K562 (cell line): ENCODE data around the gene FOXF2. TPM values are rescaled to one million over a fixed set of nuclear protein-coding genes. Genes with fewer than 3 reads are reported as not detected.

ENCODE experiments used
- ATAC-seq: fragments of 200-7000 bp; cut with Tn5 transposase; 3 replicates; pipeline ENCODE4 v1.9.1; 2020; ENCODE audit warnings: moderate library complexity
- Bru-seq: library from RNA; stranded (reverse); fragments of 400-500 nt; gene quantifications from one replicate; lab custom pipeline; 2021; lab: Mats Ljungman, UMichigan
- BruChase-seq, 2 experiments: library from RNA; stranded (reverse); fragments of 400-500 nt; gene quantifications; one replicate each; lab custom pipeline; 2021; lab: Mats Ljungman, UMichigan
- BruUV-seq: library from RNA; stranded (reverse); fragments of 400-500 nt; replicated peaks from 2 replicates; lab custom pipeline; 2021; lab: Mats Ljungman, UMichigan
- CTCF ChIA-PET: fragments of 300-600 bp; formaldehyde crosslinking; extraction: SDS; loops from one replicate; lab custom pipeline; 2021; ENCODE audit warnings: low intra/inter-chr PET ratio; lab: Yijun Ruan, JAX
- POLR2A ChIA-PET: fragments of 300-600, 350-650 bp; sonication (Branson Sonifier 250); formaldehyde crosslinking; extraction: SDS; loops from one replicate; lab custom pipeline; 2021; ENCODE audit warnings: antibody characterized with exemption, inconsistent platforms; lab: Yijun Ruan, JAX
- DNase-seq, 4 experiments: peaks; one replicate each; pipeline versions ENCODE4 v3.0.0 to v3.0.0-alpha.2; 2011 to 2018; ENCODE audit warnings: low spot score in 3 of 4, mixed read lengths in 3 of 4; ENCODE audit errors: extremely low read depth in 1 of 4
- FAIRE-seq: peaks from 2 replicates; lab custom pipeline; 2011; peaks lifted over from hg19 to GRCh38; lab: Jason Lieb, UNC
- H2AFZ ChIP-seq: 2 replicates; pipeline ENCODE4 v1.6.0; 2011; ENCODE audit warnings: low read depth, low read length, control low read depth, inconsistent platforms
- H3K27ac ChIP-seq: fragments of 200-600 bp; 3 replicates; pipeline ENCODE4 v1.8.0; 2011; ENCODE audit warnings: low read depth, mild to moderate bottlenecking, control low read depth, inconsistent platforms, low read length, moderate library complexity, mixed read lengths; ENCODE audit errors: extremely low read depth
- H3K27me3 ChIP-seq, 2 experiments: fragments of 300-600 bp in 1 of 2; 2 replicates in 1 of 2; 3 replicates in 1 of 2; pipeline versions ENCODE4 v1.6.0 to v1.8.0; 2011; ENCODE audit warnings: inconsistent platforms in 2 of 2, low read length in 2 of 2, mild to moderate bottlenecking in 1 of 2, mixed read lengths in 1 of 2, moderate library complexity in 1 of 2; ENCODE audit not compliant: control insufficient read depth in 2 of 2, insufficient read depth in 2 of 2
- H3K36me3 ChIP-seq: fragments of 300-600 bp; 3 replicates; pipeline ENCODE4 v1.8.0; 2011; ENCODE audit warnings: mild to moderate bottlenecking, low read length, inconsistent platforms; ENCODE audit not compliant: control insufficient read depth, insufficient read depth
- H3K4me1 ChIP-seq, 2 experiments: fragments of 200-600 bp in 1 of 2; replicated peaks in 1 of 2; 2 replicates in 1 of 2; 3 replicates in 1 of 2; pipeline versions ENCODE4 v1.5.1 to v1.8.0; 2011; ENCODE audit warnings: inconsistent platforms in 2 of 2, low read length in 2 of 2, mild to moderate bottlenecking in 1 of 2, mixed read lengths in 1 of 2, moderate library complexity in 1 of 2; ENCODE audit not compliant: control insufficient read depth in 2 of 2, insufficient read depth in 2 of 2
- H3K4me2 ChIP-seq: 2 replicates; pipeline ENCODE4 v1.6.1; 2011; ENCODE audit warnings: low read length, control low read depth, inconsistent platforms, mixed read lengths; ENCODE audit not compliant: insufficient read depth
- H3K4me3 ChIP-seq: fragments of 200-600 bp; sonication (generic), shearing (Covaris generic); 2 replicates; pipeline ENCODE4 v1.5.1; 2016; ENCODE audit warnings: control low read depth, inconsistent platforms
- H3K79me2 ChIP-seq: fragments of 200-600 bp; 3 replicates; pipeline ENCODE4 v1.8.0; 2011; ENCODE audit warnings: low read length, inconsistent platforms; ENCODE audit not compliant: control insufficient read depth, insufficient read depth
- H3K9ac ChIP-seq, 2 experiments: 2 replicates each; pipeline versions ENCODE4 v1.6.0 to v1.6.1; 2011; ENCODE audit warnings: low read depth in 2 of 2, low read length in 2 of 2, control low read depth in 1 of 2, inconsistent platforms in 1 of 2, mild to moderate bottlenecking in 1 of 2, mixed read lengths in 1 of 2; ENCODE audit not compliant: insufficient read depth in 1 of 2
- H3K9me1 ChIP-seq: one replicate; pipeline ENCODE4 v1.6.0; 2011; ENCODE audit warnings: inconsistent platforms, mild to moderate bottlenecking, low read length, moderate library complexity; ENCODE audit not compliant: control insufficient read depth, insufficient read depth
- H3K9me3 ChIP-seq: replicated peaks from 2 replicates; pipeline ENCODE4 v1.5.1; 2011; ENCODE audit warnings: low read depth, low read length, inconsistent platforms; ENCODE audit not compliant: control insufficient read depth, insufficient read depth
- H4K20me1 ChIP-seq: replicated peaks from 2 replicates; pipeline ENCODE4 v1.6.1; 2011; ENCODE audit warnings: low read length, inconsistent platforms, mixed read lengths; ENCODE audit not compliant: control insufficient read depth, insufficient read depth
- CREB1 ChIP-seq, 2 experiments: sonication (generic) in 1 of 2; formaldehyde crosslinking in 1 of 2; IDR thresholded peaks; 2 replicates each; pipeline versions ENCODE4 v1.6.1 to v1.8.0; 2012 to 2022; ENCODE audit warnings: inconsistent platforms in 1 of 2, mild to moderate bottlenecking in 1 of 2, missing genetic modification reagents in 1 of 2, moderate library complexity in 1 of 2
- EP400 ChIP-seq: fragments of 450-650 bp; IDR thresholded peaks from 2 replicates; pipeline ENCODE4 v1.6.1; 2017; ENCODE audit warnings: antibody characterized with exemption, mild to moderate bottlenecking, moderate library complexity
- GABPB2 ChIP-seq: fragments of 250-450 bp; sonication (Bioruptor Pico); conservative IDR thresholded peaks from 2 replicates; pipeline ENCODE4 v1.5.1; 2021; ENCODE audit warnings: mild to moderate bottlenecking
- KDM5B ChIP-seq: fragments of 200-600 bp; sonication (generic); IDR thresholded peaks from 2 replicates; pipeline ENCODE4 v1.6.1; 2012; ENCODE audit warnings: low read depth, mild to moderate bottlenecking, moderate library complexity, low read length, control low read depth, inconsistent platforms; ENCODE audit not compliant: insufficient replicate concordance
- KLF6 ChIP-seq: fragments of 250-450 bp; sonication (Bioruptor Pico); IDR thresholded peaks from 2 replicates; pipeline ENCODE4 v1.4.0; 2020; ENCODE audit warnings: mild to moderate bottlenecking, moderate library complexity, borderline replicate concordance
- RBM34 ChIP-seq: fragments of 200-400 bp; formaldehyde crosslinking; IDR thresholded peaks from 2 replicates; pipeline ENCODE4 v1.6.1; 2018; ENCODE audit warnings: low read length, borderline replicate concordance; ENCODE audit not compliant: insufficient read depth
- RCOR1 ChIP-seq, 2 experiments: IDR thresholded peaks; 2 replicates each; pipeline ENCODE4 v1.6.1; 2012; ENCODE audit warnings: low read depth in 2 of 2, low read length in 2 of 2, borderline replicate concordance in 1 of 2, improper control_type of control experiment in 1 of 2
- SAFB ChIP-seq: fragments of 200-400 bp; formaldehyde crosslinking; IDR thresholded peaks from 2 replicates; pipeline ENCODE4 v1.6.1; 2017; ENCODE audit warnings: low read depth, low read length, borderline replicate concordance
- SIN3B ChIP-seq: fragments of 450-650 bp; IDR thresholded peaks from 2 replicates; pipeline ENCODE4 v1.6.1; 2017; ENCODE audit warnings: low read depth, mild to moderate bottlenecking, moderate library complexity
- TAF9B ChIP-seq: fragments of 450-650 bp; IDR thresholded peaks from 2 replicates; pipeline ENCODE4 v1.6.1; 2018; ENCODE audit warnings: mild to moderate bottlenecking; ENCODE audit not compliant: partially characterized antibody
- TSHZ1 ChIP-seq: fragments of 250-450 bp; sonication (Bioruptor Pico); IDR thresholded peaks from 2 replicates; pipeline ENCODE4 v1.4.0; 2020; ENCODE audit warnings: mild to moderate bottlenecking, moderate library complexity
- ZNF197 ChIP-seq: fragments of 200-800 bp; sonication (Bioruptor generic); IDR thresholded peaks from 2 replicates; pipeline ENCODE4 v1.6.1; 2016; ENCODE audit warnings: low read depth, missing genetic modification characterization, missing compliant biosample characterization
- WGBS: fragments of 100-300 bp; shearing (Covaris generic); methylation state at CpG from one replicate; pipeline ENCODE4 v1.1.6; 2016; ENCODE audit warnings: low coverage, mixed read lengths; ENCODE audit not compliant: insufficient coverage; ENCODE audit errors: missing lambda C conversion rate; 5-methylcytosine and 5-hydroxymethylcytosine counted together
- in situ Hi-C: fragments of 300-500 bp; cut with MboI; formaldehyde crosslinking; loops from 4 replicates; pipeline ENCODE4 v1.15.0; 2018; ENCODE audit warnings: inconsistent platforms, mixed read lengths
- intact Hi-C: fragments of 100-400 bp; cut with micrococcal nuclease; formaldehyde crosslinking; loops from 2 replicates; pipeline ENCODE4 v1.14.2; 2022
- long read RNA-seq, 3 experiments: library from polyadenylated mRNA in 2 of 3; library from RNA in 1 of 3; unstranded in 2 of 3; stranded (forward) in 1 of 3; transcript quantifications; one replicate each; pipeline ENCODE4 v2.0.0, GENCODE V29; 2019 to 2022
- polyA minus RNA-seq, 3 experiments: library from RNA; depleted of rRNA, polyadenylated mRNA; stranded (reverse); fragments of >200 nt; gene quantifications; 2 replicates each; pipeline ENCODE4 v1.2.3, GENCODE V29; 2011
- polyA plus RNA-seq, 8 experiments: library from polyadenylated mRNA; depleted of rRNA in 4 of 8; stranded (reverse) in 5 of 8; unstranded in 3 of 8; fragments of >200 nt; fragmentation: Nextera tagmentation in 2 of 8; fragmentation: Illumina TruSeq in 1 of 8; extraction: Ambion mirVana in 2 of 8; extraction: Trizol in 1 of 8; gene quantifications; 2 replicates each; pipeline versions ENCODE4 v1.2.1 to v1.2.3, GENCODE V29; 2011 to 2014; ENCODE audit warnings: inconsistent platforms in 1 of 8, missing spikeins in 1 of 8
- total RNA-seq, 7 experiments: library from RNA; depleted of rRNA in 6 of 7; stranded (reverse); fragments of >200 nt in 6 of 7; fragmentation: Illumina TruSeq in 2 of 7; extraction: Trizol in 2 of 7; gene quantifications; 2 replicates each; pipeline versions ENCODE4 v1.2.1 to v1.2.3, GENCODE V29; 2011 to 2021; ENCODE audit warnings: low replicate concordance in 1 of 7

The FOXF2 gene
- total RNA-seq (2011; cell fraction: chromatin; rRNA removed; ENCODE audit: low replicate concordance), result not detected in 2 replicates
- total RNA-seq (2011; cell fraction: nucleolus; rRNA removed), result not detected in 2 replicates
- total RNA-seq (2011; cell fraction: nucleoplasm; rRNA removed), result not detected in 2 replicates
- total RNA-seq (2014; rRNA removed) (not detected in 2 replicates), total RNA-seq (2014; rRNA removed; fragmentation: Illumina TruSeq; extraction: Trizol) (not detected in 2 replicates), total RNA-seq (2015; rRNA removed; fragmentation: Illumina TruSeq; extraction: Trizol) (not detected in 2 replicates), total RNA-seq (2021) (not detected in 2 replicates), polyA plus RNA-seq (2011; rRNA removed) (not detected in 2 replicates), polyA plus RNA-seq (2014; fragmentation: Illumina TruSeq; extraction: Trizol) (not detected in 2 replicates), polyA plus RNA-seq (2014; fragmentation: Nextera tagmentation; extraction: Ambion mirVana) (not detected), polyA plus RNA-seq (2014; rRNA removed) (not detected in 2 replicates), polyA minus RNA-seq (2011; rRNA and poly(A)+ RNA removed) (not detected in 2 replicates), Bru-seq, nascent RNA (not detected), BruChase-seq, experiment 1, labeled RNA remaining after a 2-hour chase (not detected), BruChase-seq, experiment 2, labeled RNA remaining after a 6-hour chase (not detected)
- not detected in 2 replicates for polyA plus RNA-seq (2011; cell fraction: cytosol; rRNA removed)
- polyA plus RNA-seq (2011; cell fraction: nucleus; rRNA removed), result not detected in 2 replicates
- polyA plus RNA-seq (2012), result not detected in 2 replicates
- polyA minus RNA-seq (2011; cell fraction: cytosol; rRNA and poly(A)+ RNA removed), result not detected in 2 replicates
- not detected in 2 replicates for polyA minus RNA-seq (2011; cell fraction: nucleus; rRNA and poly(A)+ RNA removed)
- long read RNA-seq, experiment 1, result 0 reads
- long read RNA-seq, experiment 2, result 0 reads
- long read RNA-seq, experiment 3, result 0 reads

DNA sequence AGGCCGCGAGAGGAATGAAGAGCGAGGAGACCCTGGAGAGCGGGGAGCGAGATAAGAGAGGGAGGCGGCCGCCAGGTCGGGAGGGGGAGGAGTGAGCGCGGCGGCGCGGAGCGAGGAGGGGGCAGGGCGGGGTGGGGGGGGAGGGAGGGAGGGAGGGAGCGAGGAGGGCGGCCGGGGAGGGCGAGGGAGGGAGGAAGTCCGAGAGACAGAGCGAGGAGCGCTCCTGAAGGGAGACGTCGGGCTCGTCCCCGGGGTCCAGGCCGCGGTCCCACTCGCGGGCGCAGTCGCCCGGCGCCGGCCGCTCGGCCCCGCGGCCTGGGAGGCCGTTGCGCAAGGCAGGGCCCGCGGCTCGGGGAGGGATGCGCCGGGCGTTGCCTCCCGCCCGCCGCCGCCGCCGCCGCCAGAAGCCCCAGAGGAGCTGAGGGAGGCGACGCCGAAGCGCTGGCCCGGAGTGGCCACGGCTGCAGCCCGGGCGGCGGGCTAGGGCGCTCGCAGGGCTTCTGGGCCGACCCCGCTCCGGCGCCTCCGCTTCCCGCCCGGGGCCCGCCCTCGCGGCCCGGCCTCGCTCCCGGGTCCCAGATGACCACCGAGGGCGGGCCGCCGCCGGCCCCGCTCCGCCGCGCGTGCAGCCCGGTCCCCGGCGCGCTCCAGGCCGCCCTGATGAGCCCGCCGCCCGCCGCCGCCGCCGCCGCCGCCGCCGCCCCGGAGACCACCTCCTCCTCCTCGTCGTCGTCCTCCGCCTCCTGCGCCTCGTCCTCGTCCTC, at the start of gene FOXF2:
FOXF2 (plus strand) TSS at position 208 of the 764 bp plus-strand sequence; CDS start at position 580, 372 bp downstream.
- no peaks in the 10 kb centered on the region for H3K79me2 ChIP-seq
- in situ Hi-C loops, result no loop called here
- H3K4me1 ChIP-seq, result peaks cover 0 to 17% of the 10 kb centered on the region in 2 experiments; a peak in 2 of 5 replicates
- peaks cover 53 to 78% of the 10 kb centered on the region in 2 experiments for H3K27me3 ChIP-seq
- CTCF ChIA-PET, result no interaction called here
- peaks cover 6% of the 10 kb centered on the region; the same call in 1 of the 2 replicates for H4K20me1 ChIP-seq
- intact Hi-C loops, result loop anchor here (10.0 kb wide), 1 partner anchor 665 kb away; no protein-coding TSS in a partner anchor
- no peak within 1 kb of the TSS for H3K4me3 ChIP-seq
- H3K36me3 ChIP-seq, result no peaks in the 10 kb centered on the region
- no peak within 1 kb of the TSS for H3K4me2 ChIP-seq
- DNase-seq (peak in 3 of 4 experiments; percentile 37 to 61 (median 51)), FAIRE-seq (no peak), ATAC-seq (0 out of 3 replicates have a peak, but pooled peaks have one; percentile 30)
- H3K9me3 ChIP-seq, result no peaks in the 10 kb centered on the region
- WGBS, result 0% methylated on average over 7 of the region's 112 CpGs
- no peak within 1 kb of the TSS for H3K9ac ChIP-seq
- H3K9me1 ChIP-seq, result no peaks in the 10 kb centered on the region
- no peak within 1 kb of the TSS for H2AFZ ChIP-seq
- no peak within 1 kb of the TSS for H3K27ac ChIP-seq
- POLR2A ChIA-PET, result interaction anchor here (0.7 kb wide), 1 partner anchor 602 kb away, joined by 3 read pairs; no protein-coding TSS in a partner anchor
- BruUV-seq, result no TSS peak
- TF ChIP-seq KLF6 (CRISPR knock-in tag) (no peak), SAFB (no peak), EP400 (no peak), TAF9B (no peak), GABPB2 (CRISPR knock-in tag) (no peak), CREB1 (IDR thresholded peaks at IDR 0.05) (no peak), CREB1 (CRISPR knock-in tag; IDR thresholded peaks at IDR 0.05) (no peak), KDM5B (no peak), ZNF197 (no peak), SIN3B (no peak), RCOR1 (IDR thresholded peaks at IDR 0.05; ENCODE audit: borderline replicate concordance in 1 of 2, low read depth in 2 of 2, low read length in 2 of 2) (no peak), TSHZ1 (no peak), RBM34 (no peak)
